K562 (cell line): ENCODE results near the gene SLC6A6. TPM values are rescaled to one million over a fixed set of nuclear protein-coding genes. Genes with fewer than 3 reads are reported as not detected.

Experiments used
- ATAC-seq: fragments of 200-7000 bp; cut with Tn5 transposase; 3 replicates; pipeline ENCODE4 v1.9.1; 2020; ENCODE audit warnings: moderate library complexity
- BruUV-seq: library from RNA; stranded (reverse); fragments of 400-500 nt; replicated peaks from 2 replicates; lab custom pipeline; 2021; lab: Mats Ljungman, UMichigan
- CTCF ChIA-PET: fragments of 300-600 bp; formaldehyde crosslinking; extraction: SDS; loops from one replicate; lab custom pipeline; 2021; ENCODE audit warnings: low intra/inter-chr PET ratio; lab: Yijun Ruan, JAX
- POLR2A ChIA-PET: fragments of 300-600, 350-650 bp; sonication (Branson Sonifier 250); formaldehyde crosslinking; extraction: SDS; loops from one replicate; lab custom pipeline; 2021; ENCODE audit warnings: antibody characterized with exemption, inconsistent platforms; lab: Yijun Ruan, JAX
- DNase-seq, 4 experiments: peaks; one replicate each; pipeline versions ENCODE4 v3.0.0 to v3.0.0-alpha.2; 2011 to 2018; ENCODE audit warnings: low spot score in 3 of 4, mixed read lengths in 3 of 4; ENCODE audit errors: extremely low read depth in 1 of 4
- FAIRE-seq: peaks from 2 replicates; lab custom pipeline; 2011; peaks lifted over from hg19 to GRCh38; lab: Jason Lieb, UNC
- H2AFZ ChIP-seq: 2 replicates; pipeline ENCODE4 v1.6.0; 2011; ENCODE audit warnings: low read depth, low read length, control low read depth, inconsistent platforms
- H3K27ac ChIP-seq: fragments of 200-600 bp; 3 replicates; pipeline ENCODE4 v1.8.0; 2011; ENCODE audit warnings: low read depth, mild to moderate bottlenecking, control low read depth, inconsistent platforms, low read length, moderate library complexity, mixed read lengths; ENCODE audit errors: extremely low read depth
- H3K27me3 ChIP-seq, 2 experiments: fragments of 300-600 bp in 1 of 2; 2 replicates in 1 of 2; 3 replicates in 1 of 2; pipeline versions ENCODE4 v1.6.0 to v1.8.0; 2011; ENCODE audit warnings: inconsistent platforms in 2 of 2, low read length in 2 of 2, mild to moderate bottlenecking in 1 of 2, mixed read lengths in 1 of 2, moderate library complexity in 1 of 2; ENCODE audit not compliant: control insufficient read depth in 2 of 2, insufficient read depth in 2 of 2
- H3K36me3 ChIP-seq: fragments of 300-600 bp; 3 replicates; pipeline ENCODE4 v1.8.0; 2011; ENCODE audit warnings: mild to moderate bottlenecking, low read length, inconsistent platforms; ENCODE audit not compliant: control insufficient read depth, insufficient read depth
- H3K4me1 ChIP-seq, 2 experiments: fragments of 200-600 bp in 1 of 2; replicated peaks in 1 of 2; 2 replicates in 1 of 2; 3 replicates in 1 of 2; pipeline versions ENCODE4 v1.5.1 to v1.8.0; 2011; ENCODE audit warnings: inconsistent platforms in 2 of 2, low read length in 2 of 2, mild to moderate bottlenecking in 1 of 2, mixed read lengths in 1 of 2, moderate library complexity in 1 of 2; ENCODE audit not compliant: control insufficient read depth in 2 of 2, insufficient read depth in 2 of 2
- H3K4me2 ChIP-seq: 2 replicates; pipeline ENCODE4 v1.6.1; 2011; ENCODE audit warnings: low read length, control low read depth, inconsistent platforms, mixed read lengths; ENCODE audit not compliant: insufficient read depth
- H3K4me3 ChIP-seq: fragments of 200-600 bp; sonication (generic), shearing (Covaris generic); 2 replicates; pipeline ENCODE4 v1.5.1; 2016; ENCODE audit warnings: control low read depth, inconsistent platforms
- H3K79me2 ChIP-seq: fragments of 200-600 bp; 3 replicates; pipeline ENCODE4 v1.8.0; 2011; ENCODE audit warnings: low read length, inconsistent platforms; ENCODE audit not compliant: control insufficient read depth, insufficient read depth
- H3K9ac ChIP-seq, 2 experiments: 2 replicates each; pipeline versions ENCODE4 v1.6.0 to v1.6.1; 2011; ENCODE audit warnings: low read depth in 2 of 2, low read length in 2 of 2, control low read depth in 1 of 2, inconsistent platforms in 1 of 2, mild to moderate bottlenecking in 1 of 2, mixed read lengths in 1 of 2; ENCODE audit not compliant: insufficient read depth in 1 of 2
- H3K9me1 ChIP-seq: one replicate; pipeline ENCODE4 v1.6.0; 2011; ENCODE audit warnings: inconsistent platforms, mild to moderate bottlenecking, low read length, moderate library complexity; ENCODE audit not compliant: control insufficient read depth, insufficient read depth
- H3K9me3 ChIP-seq: replicated peaks from 2 replicates; pipeline ENCODE4 v1.5.1; 2011; ENCODE audit warnings: low read depth, low read length, inconsistent platforms; ENCODE audit not compliant: control insufficient read depth, insufficient read depth
- H4K20me1 ChIP-seq: replicated peaks from 2 replicates; pipeline ENCODE4 v1.6.1; 2011; ENCODE audit warnings: low read length, inconsistent platforms, mixed read lengths; ENCODE audit not compliant: control insufficient read depth, insufficient read depth
- DPF2 ChIP-seq: fragments of 450-650 bp; IDR thresholded peaks from 2 replicates; pipeline ENCODE4 v1.6.1; 2016
- HDGF ChIP-seq: fragments of 450-650 bp; IDR thresholded peaks from 2 replicates; pipeline ENCODE4 v1.6.1; 2016
- MXI1 ChIP-seq: IDR thresholded peaks from 2 replicates; pipeline ENCODE4 v1.6.1; 2011; ENCODE audit warnings: low read depth, mild to moderate bottlenecking, improper control_type of control experiment, low read length
- WGBS: fragments of 100-300 bp; shearing (Covaris generic); methylation state at CpG from one replicate; pipeline ENCODE4 v1.1.6; 2016; ENCODE audit warnings: low coverage, mixed read lengths; ENCODE audit not compliant: insufficient coverage; ENCODE audit errors: missing lambda C conversion rate; 5-methylcytosine and 5-hydroxymethylcytosine counted together
- in situ Hi-C: fragments of 300-500 bp; cut with MboI; formaldehyde crosslinking; loops from 4 replicates; pipeline ENCODE4 v1.15.0; 2018; ENCODE audit warnings: inconsistent platforms, mixed read lengths
- intact Hi-C: fragments of 100-400 bp; cut with micrococcal nuclease; formaldehyde crosslinking; loops from 2 replicates; pipeline ENCODE4 v1.14.2; 2022
- polyA plus RNA-seq, 8 experiments: library from polyadenylated mRNA; depleted of rRNA in 4 of 8; stranded (reverse) in 5 of 8; unstranded in 3 of 8; fragments of >200 nt; fragmentation: Nextera tagmentation in 2 of 8; fragmentation: Illumina TruSeq in 1 of 8; extraction: Ambion mirVana in 2 of 8; extraction: Trizol in 1 of 8; gene quantifications; 2 replicates each; pipeline versions ENCODE4 v1.2.1 to v1.2.3, GENCODE V29; 2011 to 2014; ENCODE audit warnings: inconsistent platforms in 1 of 8, missing spikeins in 1 of 8
- total RNA-seq, 7 experiments: library from RNA; depleted of rRNA in 6 of 7; stranded (reverse); fragments of >200 nt in 6 of 7; fragmentation: Illumina TruSeq in 2 of 7; extraction: Trizol in 2 of 7; gene quantifications; 2 replicates each; pipeline versions ENCODE4 v1.2.1 to v1.2.3, GENCODE V29; 2011 to 2021; ENCODE audit warnings: low replicate concordance in 1 of 7
- TF ChIP-seq, protein P1 (sequence below), 2 experiments: IDR thresholded peaks; 2 replicates each; pipeline ENCODE4 v1.6.1; 2012; ENCODE audit warnings: improper control_type of control experiment in 2 of 2, low read depth in 2 of 2, low read length in 2 of 2, borderline replicate concordance in 1 of 2
- TF ChIP-seq, protein P2 (sequence below): fragments of 450-650 bp; IDR thresholded peaks from 2 replicates; pipeline ENCODE4 v1.6.1; 2016
- TF ChIP-seq, protein P3 (sequence below): sonication (generic); formaldehyde crosslinking; IDR thresholded peaks from 2 replicates; pipeline ENCODE4 v1.5.0; 2020; ENCODE audit warnings: missing genetic modification reagents
- TF ChIP-seq, protein P4 (sequence below): sonication (generic); formaldehyde crosslinking; IDR thresholded peaks from 2 replicates; pipeline ENCODE4 v1.8.0; 2022; ENCODE audit warnings: mild to moderate bottlenecking, missing genetic modification reagents

Gene SLC6A6
- total and polyA plus RNA-seq, 9 of the 15 experiments (the other 6 are each of a cell fraction or from before 2014, with no cell fraction given) = 12.3 to 203 (median 93.2) TPM

GRCh38 chr3:14404631-14405359, 2.4 kb downstream of the SLC6A6 start (continued):
- TF ChIP-seq, protein P1, sequence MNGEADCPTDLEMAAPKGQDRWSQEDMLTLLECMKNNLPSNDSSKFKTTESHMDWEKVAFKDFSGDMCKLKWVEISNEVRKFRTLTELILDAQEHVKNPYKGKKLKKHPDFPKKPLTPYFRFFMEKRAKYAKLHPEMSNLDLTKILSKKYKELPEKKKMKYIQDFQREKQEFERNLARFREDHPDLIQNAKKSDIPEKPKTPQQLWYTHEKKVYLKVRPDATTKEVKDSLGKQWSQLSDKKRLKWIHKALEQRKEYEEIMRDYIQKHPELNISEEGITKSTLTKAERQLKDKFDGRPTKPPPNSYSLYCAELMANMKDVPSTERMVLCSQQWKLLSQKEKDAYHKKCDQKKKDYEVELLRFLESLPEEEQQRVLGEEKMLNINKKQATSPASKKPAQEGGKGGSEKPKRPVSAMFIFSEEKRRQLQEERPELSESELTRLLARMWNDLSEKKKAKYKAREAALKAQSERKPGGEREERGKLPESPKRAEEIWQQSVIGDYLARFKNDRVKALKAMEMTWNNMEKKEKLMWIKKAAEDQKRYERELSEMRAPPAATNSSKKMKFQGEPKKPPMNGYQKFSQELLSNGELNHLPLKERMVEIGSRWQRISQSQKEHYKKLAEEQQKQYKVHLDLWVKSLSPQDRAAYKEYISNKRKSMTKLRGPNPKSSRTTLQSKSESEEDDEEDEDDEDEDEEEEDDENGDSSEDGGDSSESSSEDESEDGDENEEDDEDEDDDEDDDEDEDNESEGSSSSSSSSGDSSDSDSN (IDR thresholded peaks at IDR 0.05; ENCODE audit: borderline replicate concordance in 1 of 2, low read depth in 2 of 2, low read length in 2 of 2) = 0 out of 4 replicates have a peak, but pooled peaks of 1 of the 2 experiments have one; percentile 37

DNA sequence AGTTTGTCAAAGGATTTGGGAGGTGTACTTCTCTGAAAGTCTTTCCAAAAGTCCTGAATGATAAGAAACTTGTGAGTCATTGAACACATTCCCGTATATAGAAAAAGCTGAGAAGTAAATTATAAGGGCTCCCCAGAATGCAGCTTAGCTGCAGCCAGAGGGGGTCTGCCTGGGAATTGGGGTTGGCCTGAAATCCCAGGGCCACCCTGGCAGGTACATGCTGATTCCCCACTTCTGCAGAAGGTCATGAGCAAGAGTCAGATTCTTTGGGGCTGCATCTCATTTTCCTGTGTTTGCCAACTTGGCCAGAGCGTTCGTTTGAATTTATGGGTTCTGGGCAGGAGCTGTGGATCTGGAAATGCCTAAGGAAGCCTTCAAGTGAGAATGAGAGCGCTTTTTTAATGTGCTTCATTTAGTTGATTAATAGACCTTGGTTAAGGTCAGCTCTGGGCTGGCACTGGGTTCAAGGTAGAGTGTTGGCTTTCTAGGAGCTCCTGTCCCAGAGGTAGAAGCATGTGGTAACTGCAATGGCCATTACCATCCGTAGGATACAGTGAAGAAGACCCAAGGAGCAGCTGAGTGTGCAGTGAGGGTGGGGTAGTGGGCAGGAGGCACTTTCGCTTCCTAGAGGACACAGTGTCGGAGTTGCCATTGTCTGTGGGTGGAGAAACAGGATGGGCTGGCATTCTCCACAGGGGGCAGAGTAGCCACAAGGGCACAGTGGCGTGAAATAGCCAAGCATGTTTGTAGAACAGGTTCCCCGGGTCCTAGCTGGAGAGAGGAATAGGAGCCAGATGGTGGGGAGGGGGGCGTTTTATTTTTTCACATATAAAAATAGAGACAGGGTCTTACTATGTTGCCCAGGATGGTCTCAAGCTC, 3.2 kb downstream of the SLC6A6 start:
- no TSS peak for BruUV-seq
- peaks cover 82% of the 10 kb centered on the region for H3K79me2 ChIP-seq
- H3K4me3 ChIP-seq = peak overlapping the region; percentile 92
- TF ChIP-seq HDGF (0 out of 2 replicates have a peak, but pooled peaks have one; percentile 32), DPF2 (0 out of 2 replicates have a peak, but pooled peaks have one; percentile 5), MXI1 (0 out of 2 replicates have a peak, but pooled peaks have one; percentile 8)
- TF ChIP-seq, protein P2, sequence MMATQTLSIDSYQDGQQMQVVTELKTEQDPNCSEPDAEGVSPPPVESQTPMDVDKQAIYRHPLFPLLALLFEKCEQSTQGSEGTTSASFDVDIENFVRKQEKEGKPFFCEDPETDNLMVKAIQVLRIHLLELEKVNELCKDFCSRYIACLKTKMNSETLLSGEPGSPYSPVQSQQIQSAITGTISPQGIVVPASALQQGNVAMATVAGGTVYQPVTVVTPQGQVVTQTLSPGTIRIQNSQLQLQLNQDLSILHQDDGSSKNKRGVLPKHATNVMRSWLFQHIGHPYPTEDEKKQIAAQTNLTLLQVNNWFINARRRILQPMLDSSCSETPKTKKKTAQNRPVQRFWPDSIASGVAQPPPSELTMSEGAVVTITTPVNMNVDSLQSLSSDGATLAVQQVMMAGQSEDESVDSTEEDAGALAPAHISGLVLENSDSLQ = peak; percentile 63; the same call in 1 of the 2 replicates
- TF ChIP-seq, protein P3, sequence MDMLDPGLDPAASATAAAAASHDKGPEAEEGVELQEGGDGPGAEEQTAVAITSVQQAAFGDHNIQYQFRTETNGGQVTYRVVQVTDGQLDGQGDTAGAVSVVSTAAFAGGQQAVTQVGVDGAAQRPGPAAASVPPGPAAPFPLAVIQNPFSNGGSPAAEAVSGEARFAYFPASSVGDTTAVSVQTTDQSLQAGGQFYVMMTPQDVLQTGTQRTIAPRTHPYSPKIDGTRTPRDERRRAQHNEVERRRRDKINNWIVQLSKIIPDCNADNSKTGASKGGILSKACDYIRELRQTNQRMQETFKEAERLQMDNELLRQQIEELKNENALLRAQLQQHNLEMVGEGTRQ (CRISPR knock-in tag) = no peak
- TF ChIP-seq, protein P4, sequence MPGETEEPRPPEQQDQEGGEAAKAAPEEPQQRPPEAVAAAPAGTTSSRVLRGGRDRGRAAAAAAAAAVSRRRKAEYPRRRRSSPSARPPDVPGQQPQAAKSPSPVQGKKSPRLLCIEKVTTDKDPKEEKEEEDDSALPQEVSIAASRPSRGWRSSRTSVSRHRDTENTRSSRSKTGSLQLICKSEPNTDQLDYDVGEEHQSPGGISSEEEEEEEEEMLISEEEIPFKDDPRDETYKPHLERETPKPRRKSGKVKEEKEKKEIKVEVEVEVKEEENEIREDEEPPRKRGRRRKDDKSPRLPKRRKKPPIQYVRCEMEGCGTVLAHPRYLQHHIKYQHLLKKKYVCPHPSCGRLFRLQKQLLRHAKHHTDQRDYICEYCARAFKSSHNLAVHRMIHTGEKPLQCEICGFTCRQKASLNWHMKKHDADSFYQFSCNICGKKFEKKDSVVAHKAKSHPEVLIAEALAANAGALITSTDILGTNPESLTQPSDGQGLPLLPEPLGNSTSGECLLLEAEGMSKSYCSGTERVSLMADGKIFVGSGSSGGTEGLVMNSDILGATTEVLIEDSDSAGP (CRISPR knock-in tag) = 0 out of 2 replicates have a peak, but pooled peaks have one; percentile 32

More for the DNA sequence above, 3.2 kb downstream of the SLC6A6 start:
- peaks cover 67% of the 10 kb centered on the region for H3K36me3 ChIP-seq
- 0 out of 2 replicates have a peak, but pooled peaks cover 4% of the 10 kb centered on the region for H4K20me1 ChIP-seq
- ChIA-PET CTCF (no interaction called here), POLR2A (interaction anchor here (0.5 to 2.6 kb wide), 20 partner anchors 10 to 505 kb away, joined by 3 to 11 read pairs (median 3); no protein-coding TSS in a partner anchor)
- no peak overlapping the region for H2AFZ ChIP-seq
- peaks cover 47 to 81% of the 10 kb centered on the region in 2 experiments for H3K4me1 ChIP-seq
- peak overlapping the region; percentile 95 to 96 for H3K9ac ChIP-seq
- intact Hi-C loops = loop anchor here (1.0 kb wide), 1 partner anchor 149 kb away; no protein-coding TSS in a partner anchor
- in situ Hi-C loops = no loop called here
- H3K9me1 ChIP-seq = no peaks in the 10 kb centered on the region
- peak overlapping the region; percentile 100 for H3K4me2 ChIP-seq
- DNase-seq (peak in 1 of 4 experiments; percentile 62), FAIRE-seq (peak; percentile 56), ATAC-seq (no peak)
- no peaks in the 10 kb centered on the region for H3K27me3 ChIP-seq
- H3K27ac ChIP-seq = peak overlapping the region; percentile 91
- WGBS = 26% methylated on average over 10 of the region's 10 CpGs
- H3K9me3 ChIP-seq = no peaks in the 10 kb centered on the region
